GM18867 (cell line): ENCODE measurements around the gene AHCYL2.
"Not testable (repeated sequence)": the region's sequence is repeated elsewhere in the genome, so short reads cannot be mapped to it uniquely, and the experiment has no call there.

Experiments used
- ATAC-seq: cut with Tn5 transposase; IDR thresholded peaks from one replicate; pipeline ENCODE4 v1.9.1; 2021; ENCODE audit warnings: mild to moderate bottlenecking, moderate library complexity; ENCODE audit not compliant: unreplicated experiment

The AHCYL2 gene

DNA sequence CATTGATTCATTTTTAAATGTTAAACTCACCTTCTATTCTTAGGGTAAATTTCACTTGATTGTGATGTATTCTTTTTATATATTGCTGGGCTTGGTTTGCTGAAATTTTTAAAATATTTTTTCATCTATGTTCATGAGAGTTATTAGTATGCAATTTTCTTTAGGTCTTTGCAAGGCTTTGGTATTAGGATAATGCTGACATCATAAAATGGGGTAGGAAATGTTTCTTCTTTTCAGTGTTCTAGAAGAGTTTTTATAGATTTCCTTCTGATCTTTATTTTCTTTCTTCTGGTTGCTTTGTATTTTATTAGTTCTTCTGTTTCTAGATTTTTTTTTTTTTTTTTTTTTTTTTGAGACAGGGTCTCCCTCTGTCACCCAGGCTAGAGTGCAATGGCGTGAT, 56.3 kb downstream of the AHCYL2 start:
- ATAC-seq: no peak

DNA sequence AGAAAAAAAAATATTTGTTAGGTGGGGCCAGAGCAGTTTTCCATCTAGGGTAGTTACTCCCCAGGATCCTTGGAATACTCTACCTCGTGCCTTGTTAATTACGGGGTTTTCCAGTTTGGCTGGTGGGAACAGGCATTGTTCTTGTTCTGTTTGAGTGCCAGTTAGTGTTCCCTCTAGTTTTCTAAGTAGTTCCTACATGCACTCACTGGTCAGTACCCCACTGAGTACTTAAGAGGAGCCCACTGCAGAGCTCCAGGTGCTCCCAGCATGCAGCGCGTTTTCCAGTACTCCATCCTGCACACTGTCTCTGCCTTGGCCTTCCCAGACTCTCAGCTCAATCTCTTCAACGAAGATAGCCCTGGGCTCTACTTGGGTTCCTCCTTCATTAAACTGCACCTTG, 58.0 kb downstream of the AHCYL2 start:
- no peak for ATAC-seq

DNA sequence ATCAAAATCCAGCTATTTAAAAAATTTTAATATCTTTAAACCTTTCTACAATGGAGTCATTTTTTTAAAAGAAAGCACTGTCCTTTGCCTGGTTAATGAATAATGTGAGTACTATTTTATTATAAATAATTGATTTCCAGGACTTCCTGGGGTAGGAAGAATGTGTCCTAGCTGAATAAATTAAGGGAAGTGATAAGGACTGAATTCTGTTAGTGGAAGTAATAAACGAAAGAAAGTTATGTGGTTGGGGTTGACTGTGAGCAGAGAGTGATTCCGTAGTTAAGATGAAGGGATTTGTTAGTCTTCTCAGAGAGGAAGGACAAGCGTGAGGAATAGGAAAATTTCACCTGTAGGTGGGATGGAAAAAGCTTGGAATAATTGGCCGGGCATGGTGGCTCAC, 59.1 kb downstream of the AHCYL2 start:
- no peak for ATAC-seq

- ATAC-seq: no peak
Observed at GRCh38 chr7:129285111-129285510, 60.3 kb downstream of the AHCYL2 start.

- ATAC-seq: no peak
Observed at GRCh38 chr7:129292861-129293260, 68.0 kb downstream of the AHCYL2 start.

GRCh38 chr7:129295015-129295423, 70.2 kb downstream of the AHCYL2 start:
- ATAC-seq: no peak

- ATAC-seq: no peak
Observed at GRCh38 chr7:129298268-129298893, 73.6 kb downstream of the AHCYL2 start.

GRCh38 chr7:129299889-129300288, 75.1 kb downstream of the AHCYL2 start:
- ATAC-seq: no peak

DNA sequence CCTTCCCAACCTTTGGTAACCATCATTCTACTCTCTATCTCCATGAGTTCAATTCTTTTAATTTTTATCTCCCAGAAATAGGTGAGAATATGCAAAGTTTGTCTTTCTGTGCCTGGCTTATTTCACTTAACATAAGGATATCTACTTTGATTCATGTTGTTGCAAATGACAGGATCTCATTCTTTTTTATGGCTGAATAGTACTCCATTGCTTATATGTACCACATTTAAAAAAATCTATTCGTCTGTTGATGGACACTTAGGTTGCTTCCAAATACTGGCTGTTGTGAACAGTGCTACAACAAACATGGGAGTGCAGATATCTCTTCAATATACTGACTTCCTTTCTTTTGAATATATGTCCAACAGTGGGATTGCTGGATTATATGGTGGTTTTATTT, 75.5 kb downstream of the AHCYL2 start:
- ATAC-seq: not testable (repeated sequence)

GRCh38 chr7:129307592-129307991, 82.8 kb downstream of the AHCYL2 start:
- no peak for ATAC-seq

DNA sequence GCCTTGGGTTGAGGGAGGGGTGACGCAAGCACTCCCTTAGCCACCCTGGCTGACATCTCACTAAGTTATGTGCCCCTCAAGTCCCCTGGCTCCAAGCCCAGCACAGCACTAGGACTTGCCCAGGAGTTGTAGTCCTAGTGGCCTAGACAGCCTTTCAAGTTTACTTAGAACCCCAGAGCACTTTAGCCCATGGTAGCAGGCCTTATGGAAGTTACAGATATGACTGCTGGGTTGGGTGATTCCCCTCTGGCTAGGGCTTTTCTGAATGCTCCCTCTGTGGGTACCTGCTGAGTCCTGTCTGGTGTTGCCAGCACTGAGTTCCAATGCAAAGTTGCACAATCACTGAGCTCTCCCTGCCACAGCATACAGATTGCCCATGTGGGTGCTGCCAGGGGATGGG, 83.2 kb downstream of the AHCYL2 start:
- no peak for ATAC-seq

GRCh38 chr7:129311429-129311828, 86.6 kb downstream of the AHCYL2 start:
- no peak for ATAC-seq

DNA sequence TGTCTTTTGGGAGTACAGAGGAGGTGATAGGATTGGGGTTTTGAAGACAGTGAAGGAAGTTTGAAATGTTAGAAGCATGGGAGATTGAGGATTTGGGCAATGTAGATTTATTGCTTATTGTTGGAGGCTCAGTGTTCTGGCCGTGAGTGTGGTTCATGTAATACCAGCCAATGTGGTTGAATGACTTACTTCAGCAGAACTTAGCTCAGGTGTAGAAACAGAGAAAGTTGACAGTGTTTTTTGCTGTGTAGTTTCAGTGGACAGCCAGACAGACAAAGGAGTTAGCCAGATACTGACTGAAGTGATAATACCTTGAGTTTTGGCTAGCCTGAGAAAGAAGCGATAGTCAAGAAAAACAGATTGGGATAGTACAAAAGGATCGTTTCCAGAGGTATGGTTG, 88.5 kb downstream of the AHCYL2 start:
- ATAC-seq: no peak

DNA sequence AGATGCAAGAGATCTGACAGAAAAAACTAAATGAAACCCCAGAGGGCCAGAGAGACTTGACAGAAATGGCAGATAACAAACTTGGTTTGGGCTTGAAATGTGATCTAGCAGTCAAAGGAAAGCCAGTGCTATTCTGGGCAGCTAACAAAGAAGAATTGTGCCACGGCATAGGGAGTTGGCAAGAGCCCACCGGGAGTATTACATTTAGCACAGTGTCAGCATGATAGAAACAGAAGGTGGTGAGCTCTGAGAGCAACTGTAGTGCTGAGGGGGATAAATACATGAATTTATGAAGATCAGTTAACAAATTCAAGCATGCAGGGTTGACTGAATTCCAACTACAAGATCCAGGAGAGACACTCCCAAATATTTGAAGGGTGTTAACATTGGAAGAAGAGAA, 91.1 kb downstream of the AHCYL2 start:
- ATAC-seq: no peak

DNA sequence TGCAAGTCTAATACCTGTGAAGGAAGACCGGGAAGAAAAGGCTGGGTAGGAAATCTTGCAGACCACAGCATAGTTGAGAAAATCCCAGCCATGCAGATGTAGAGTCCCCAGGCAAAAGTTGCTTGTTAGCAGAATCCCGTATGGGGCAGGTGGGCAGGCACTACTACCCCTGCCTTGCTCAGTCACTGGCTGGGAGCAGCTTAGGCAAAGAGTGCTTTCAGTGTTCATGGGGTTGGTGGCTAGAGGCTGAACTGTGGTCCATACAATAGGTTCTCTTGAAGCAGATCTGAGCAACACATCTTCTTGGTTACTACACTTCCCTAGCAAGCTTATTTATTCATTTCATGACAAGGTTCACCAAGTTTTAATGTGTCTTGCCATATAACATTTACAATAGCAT, 92.6 kb downstream of the AHCYL2 start:
- ATAC-seq: no peak

DNA sequence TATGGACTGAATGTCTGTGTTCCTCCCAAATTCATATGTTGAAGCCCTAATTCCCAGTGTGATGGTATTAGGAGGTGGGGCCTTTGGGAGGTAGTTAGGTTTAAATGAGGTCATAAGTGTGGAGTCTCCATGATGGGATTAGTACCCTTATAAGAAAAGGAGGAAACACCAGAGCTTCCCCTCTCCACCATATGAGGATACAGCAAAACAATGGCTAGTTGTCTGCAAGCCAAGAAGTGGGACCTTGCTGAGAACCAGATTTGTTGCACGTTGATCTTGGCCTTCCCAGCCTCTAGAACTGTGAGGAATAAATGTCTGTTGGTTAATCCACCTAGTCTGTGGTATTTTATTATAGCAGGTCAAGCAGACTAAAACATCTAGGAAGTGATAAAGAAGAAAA, 102.2 kb downstream of the AHCYL2 start:
- no peak for ATAC-seq

DNA sequence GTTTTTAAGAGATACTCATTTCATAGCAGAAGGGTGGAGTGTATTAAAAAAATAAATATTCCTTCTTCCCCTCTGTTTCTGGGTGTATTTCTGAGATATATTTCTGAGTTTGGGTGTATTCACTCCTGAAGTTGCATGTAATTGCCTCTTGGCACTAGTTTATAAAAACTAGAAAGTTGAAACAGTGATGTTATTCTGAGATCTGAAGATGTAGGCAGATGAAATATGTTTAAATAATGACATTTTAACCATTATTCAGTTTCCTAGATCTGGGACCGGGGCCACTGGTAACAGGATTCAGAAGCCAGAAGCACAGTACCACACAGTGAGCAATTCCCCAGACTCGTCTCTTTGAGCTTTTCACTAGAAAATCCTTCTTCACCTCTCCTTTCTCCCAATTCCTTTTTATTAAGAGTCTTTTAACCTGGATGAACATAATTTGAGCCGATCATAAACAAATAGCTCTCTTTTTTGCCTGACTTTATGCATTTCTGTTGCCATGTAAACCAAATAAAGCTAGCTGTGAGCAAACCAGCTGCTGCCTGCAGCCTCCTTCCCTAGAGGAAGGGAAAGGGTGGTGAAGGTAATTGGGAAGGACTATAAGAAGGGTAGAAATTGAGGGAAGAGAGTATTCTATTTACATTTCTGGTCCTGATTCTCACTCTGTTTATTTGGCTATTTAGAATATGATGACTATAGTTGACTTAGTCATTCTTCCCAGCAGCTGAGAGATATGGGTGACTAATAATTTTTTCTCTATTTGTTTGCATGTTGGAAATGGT, 107.6 kb downstream of the AHCYL2 start:
- ATAC-seq: no peak

DNA sequence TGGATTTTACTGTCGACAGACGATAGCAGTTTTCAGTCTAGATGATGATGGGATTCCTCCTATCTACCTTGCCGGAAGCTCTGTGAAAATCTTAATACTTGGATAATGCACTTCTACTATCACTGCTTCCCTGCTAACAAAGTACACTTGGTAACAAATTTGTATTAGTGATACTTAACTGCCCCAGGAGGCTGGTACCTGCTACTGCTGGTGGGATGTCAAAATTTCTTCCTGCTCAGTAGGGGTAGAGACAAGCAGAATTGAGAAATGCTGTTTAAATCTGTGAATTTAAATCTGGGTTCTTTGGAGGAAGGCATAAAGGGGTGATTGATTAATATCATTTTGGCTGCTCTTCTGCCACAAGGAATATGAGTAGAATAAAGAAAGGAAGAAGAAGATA, 109.6 kb downstream of the AHCYL2 start:
- ATAC-seq: no peak

GRCh38 chr7:129338450-129338849, 113.6 kb downstream of the AHCYL2 start:
- ATAC-seq: no peak

DNA sequence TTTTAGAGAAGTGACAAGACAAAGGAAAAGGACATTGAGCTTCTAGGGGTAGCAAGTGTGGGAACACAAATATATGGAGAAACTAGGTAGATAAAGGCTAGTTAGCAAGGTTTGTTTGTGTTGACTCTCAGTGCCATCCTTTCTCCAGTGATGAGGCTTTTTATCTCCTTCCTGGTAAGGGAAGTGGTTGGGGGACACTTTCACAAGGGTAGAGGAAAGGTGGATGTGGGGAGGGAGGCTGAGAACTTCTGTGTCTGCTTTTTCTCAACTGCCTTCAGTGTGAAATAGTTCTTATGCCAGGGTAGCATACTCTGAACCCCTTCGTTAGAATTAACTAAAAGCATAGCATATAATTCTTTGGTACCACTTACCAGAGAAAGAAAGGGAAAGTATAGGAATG, 116.4 kb downstream of the AHCYL2 start:
- ATAC-seq: no peak

GRCh38 chr7:129341816-129342806, 117.3 kb downstream of the AHCYL2 start:
- ATAC-seq: no peak
